ENCODE measurements around the gene FBXO45. TPM values are rescaled to one million over a fixed set of nuclear protein-coding genes. Genes with fewer than 3 reads are reported as not detected.
A peak's percentile ranks its signal among the peaks of the same experiment; 100 is the strongest.

The FBXO45 gene
- total and polyA plus RNA-seq, 9 of the 15 experiments (the other 6 are each of a cell fraction or from before 2014, with no cell fraction given) = 15.2 to 52.8 (median 37.0) TPM

DNA sequence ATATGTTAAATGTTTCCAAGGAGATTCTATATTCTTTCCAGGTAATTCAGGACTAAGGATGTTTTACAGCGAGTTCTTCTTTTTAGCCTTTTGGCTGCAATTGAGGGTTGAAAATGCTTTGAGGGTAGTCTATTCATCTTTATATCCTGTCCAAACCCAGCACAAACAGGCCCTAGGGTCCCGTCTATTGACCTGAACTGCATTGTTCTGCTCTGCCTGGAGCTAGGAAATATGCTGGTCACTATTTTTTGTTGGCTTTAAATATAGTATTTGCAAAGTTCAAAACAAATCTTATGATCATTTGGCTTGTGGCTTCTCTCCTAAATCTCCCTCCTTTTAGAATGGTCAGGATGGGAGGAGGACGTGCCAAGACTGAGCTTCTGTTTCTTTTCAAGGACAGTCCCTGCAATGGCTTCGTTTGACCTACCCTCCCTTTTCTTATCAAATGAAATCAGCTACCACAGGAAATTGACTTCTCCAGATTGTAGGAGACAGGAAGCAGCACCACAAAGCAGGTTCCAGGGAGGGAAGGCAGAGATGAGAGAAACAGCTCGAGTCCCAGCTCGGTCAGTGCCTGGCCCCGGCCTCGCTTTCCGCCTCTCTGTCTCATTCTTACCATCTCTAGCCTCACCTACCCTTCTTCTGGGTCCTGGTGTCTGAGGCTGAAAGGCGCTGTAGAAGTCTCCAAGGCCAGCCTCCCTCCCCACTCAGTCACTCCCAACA lies 43.5 kb downstream of the FBXO45 start (continued):
- TF ChIP-seq, protein P1, sequence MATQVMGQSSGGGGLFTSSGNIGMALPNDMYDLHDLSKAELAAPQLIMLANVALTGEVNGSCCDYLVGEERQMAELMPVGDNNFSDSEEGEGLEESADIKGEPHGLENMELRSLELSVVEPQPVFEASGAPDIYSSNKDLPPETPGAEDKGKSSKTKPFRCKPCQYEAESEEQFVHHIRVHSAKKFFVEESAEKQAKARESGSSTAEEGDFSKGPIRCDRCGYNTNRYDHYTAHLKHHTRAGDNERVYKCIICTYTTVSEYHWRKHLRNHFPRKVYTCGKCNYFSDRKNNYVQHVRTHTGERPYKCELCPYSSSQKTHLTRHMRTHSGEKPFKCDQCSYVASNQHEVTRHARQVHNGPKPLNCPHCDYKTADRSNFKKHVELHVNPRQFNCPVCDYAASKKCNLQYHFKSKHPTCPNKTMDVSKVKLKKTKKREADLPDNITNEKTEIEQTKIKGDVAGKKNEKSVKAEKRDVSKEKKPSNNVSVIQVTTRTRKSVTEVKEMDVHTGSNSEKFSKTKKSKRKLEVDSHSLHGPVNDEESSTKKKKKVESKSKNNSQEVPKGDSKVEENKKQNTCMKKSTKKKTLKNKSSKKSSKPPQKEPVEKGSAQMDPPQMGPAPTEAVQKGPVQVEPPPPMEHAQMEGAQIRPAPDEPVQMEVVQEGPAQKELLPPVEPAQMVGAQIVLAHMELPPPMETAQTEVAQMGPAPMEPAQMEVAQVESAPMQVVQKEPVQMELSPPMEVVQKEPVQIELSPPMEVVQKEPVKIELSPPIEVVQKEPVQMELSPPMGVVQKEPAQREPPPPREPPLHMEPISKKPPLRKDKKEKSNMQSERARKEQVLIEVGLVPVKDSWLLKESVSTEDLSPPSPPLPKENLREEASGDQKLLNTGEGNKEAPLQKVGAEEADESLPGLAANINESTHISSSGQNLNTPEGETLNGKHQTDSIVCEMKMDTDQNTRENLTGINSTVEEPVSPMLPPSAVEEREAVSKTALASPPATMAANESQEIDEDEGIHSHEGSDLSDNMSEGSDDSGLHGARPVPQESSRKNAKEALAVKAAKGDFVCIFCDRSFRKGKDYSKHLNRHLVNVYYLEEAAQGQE (IDR thresholded peaks at IDR 0.05; ENCODE audit: borderline replicate concordance) = no peak
- TF ChIP-seq, protein P1 (CRISPR knock-in tag; IDR thresholded peaks at IDR 0.05; ENCODE audit: low read depth) = no peak
- peak in 1 of 2 experiments; percentile 56; a peak in 2 of 4 replicates for TF ChIP-seq HDAC1 (IDR thresholded peaks at IDR 0.05)
- 0 out of 2 replicates have a peak, but pooled peaks have one; percentile 22 for TF ChIP-seq ZNF311 (CRISPR knock-in tag; IDR thresholded peaks at IDR 0.05)
- TF ChIP-seq ZNF583 (CRISPR knock-in tag; IDR thresholded peaks at IDR 0.05) = no peak
- TF ChIP-seq EP400 (IDR thresholded peaks at IDR 0.05) = peak; percentile 22; the same call in 1 of the 2 replicates
- TF ChIP-seq, protein P2, sequence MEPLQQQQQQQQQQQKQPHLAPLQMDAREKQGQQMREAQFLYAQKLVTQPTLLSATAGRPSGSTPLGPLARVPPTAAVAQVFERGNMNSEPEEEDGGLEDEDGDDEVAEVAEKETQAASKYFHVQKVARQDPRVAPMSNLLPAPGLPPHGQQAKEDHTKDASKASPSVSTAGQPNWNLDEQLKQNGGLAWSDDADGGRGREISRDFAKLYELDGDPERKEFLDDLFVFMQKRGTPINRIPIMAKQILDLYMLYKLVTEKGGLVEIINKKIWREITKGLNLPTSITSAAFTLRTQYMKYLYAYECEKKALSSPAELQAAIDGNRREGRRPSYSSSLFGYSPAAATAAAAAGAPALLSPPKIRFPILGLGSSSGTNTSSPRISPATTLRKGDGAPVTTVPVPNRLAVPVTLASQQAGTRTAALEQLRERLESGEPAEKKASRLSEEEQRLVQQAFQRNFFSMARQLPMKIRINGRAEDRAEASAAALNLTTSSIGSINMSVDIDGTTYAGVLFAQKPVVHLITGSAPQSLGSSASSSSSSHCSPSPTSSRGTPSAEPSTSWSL (CRISPR knock-in tag; IDR thresholded peaks at IDR 0.05; ENCODE audit: borderline replicate concordance) = no peak
- TF ChIP-seq, protein P3, sequence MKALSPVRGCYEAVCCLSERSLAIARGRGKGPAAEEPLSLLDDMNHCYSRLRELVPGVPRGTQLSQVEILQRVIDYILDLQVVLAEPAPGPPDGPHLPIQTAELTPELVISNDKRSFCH (CRISPR knock-in tag; IDR thresholded peaks at IDR 0.05) = no peak
- TF ChIP-seq, protein P3 (tag; IDR thresholded peaks at IDR 0.05) = 0 out of 2 replicates have a peak, but pooled peaks have one; percentile 32
- TF ChIP-seq POLR2G (IDR thresholded peaks at IDR 0.05; ENCODE audit: low read depth, low read length) = 0 out of 2 replicates have a peak, but pooled peaks have one; percentile 29
- TF ChIP-seq MEIS2 (IDR thresholded peaks at IDR 0.05; ENCODE audit: partially characterized antibody) = peak; percentile 2
- TF ChIP-seq, protein P4, sequence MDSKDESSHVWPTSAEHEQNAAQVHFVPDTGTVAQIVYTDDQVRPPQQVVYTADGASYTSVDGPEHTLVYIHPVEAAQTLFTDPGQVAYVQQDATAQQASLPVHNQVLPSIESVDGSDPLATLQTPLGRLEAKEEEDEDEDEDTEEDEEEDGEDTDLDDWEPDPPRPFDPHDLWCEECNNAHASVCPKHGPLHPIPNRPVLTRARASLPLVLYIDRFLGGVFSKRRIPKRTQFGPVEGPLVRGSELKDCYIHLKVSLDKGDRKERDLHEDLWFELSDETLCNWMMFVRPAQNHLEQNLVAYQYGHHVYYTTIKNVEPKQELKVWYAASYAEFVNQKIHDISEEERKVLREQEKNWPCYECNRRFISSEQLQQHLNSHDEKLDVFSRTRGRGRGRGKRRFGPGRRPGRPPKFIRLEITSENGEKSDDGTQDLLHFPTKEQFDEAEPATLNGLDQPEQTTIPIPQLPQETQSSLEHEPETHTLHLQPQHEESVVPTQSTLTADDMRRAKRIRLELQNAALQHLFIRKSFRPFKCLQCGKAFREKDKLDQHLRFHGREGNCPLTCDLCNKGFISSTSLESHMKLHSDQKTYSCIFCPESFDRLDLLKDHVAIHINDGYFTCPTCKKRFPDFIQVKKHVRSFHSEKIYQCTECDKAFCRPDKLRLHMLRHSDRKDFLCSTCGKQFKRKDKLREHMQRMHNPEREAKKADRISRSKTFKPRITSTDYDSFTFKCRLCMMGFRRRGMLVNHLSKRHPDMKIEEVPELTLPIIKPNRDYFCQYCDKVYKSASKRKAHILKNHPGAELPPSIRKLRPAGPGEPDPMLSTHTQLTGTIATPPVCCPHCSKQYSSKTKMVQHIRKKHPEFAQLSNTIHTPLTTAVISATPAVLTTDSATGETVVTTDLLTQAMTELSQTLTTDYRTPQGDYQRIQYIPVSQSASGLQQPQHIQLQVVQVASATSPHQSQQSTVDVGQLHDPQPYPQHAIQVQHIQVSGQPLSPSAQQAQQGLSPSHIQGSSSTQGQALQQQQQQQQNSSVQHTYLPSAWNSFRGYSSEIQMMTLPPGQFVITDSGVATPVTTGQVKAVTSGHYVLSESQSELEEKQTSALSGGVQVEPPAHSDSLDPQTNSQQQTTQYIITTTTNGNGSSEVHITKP (IDR thresholded peaks at IDR 0.05; ENCODE audit: partially characterized antibody) = peak; percentile 38
